ENCODE measurements around the gene ABCC5.

The ABCC5 gene

DNA sequence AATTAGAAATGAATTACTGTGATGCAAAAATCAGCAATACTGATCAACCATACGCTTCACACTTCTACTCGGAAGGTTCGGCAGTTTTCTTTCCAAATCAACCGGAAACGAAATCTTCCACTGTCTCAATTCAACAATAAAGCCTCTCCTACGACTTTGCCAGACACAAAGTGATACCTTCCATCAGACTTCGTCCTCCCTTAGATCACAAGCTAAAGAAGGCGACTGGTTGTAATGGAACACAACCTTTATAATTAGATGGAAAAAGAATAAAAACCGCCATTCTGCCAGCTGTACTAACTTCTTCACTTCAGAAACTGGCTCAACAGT, 133.6 kb downstream of the ABCC5 start:
- TF ChIP-seq, protein P1, sequence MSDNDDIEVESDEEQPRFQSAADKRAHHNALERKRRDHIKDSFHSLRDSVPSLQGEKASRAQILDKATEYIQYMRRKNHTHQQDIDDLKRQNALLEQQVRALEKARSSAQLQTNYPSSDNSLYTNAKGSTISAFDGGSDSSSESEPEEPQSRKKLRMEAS (IDR thresholded peaks at IDR 0.05; ENCODE audit: low read depth, low read length) = no peak
- TF ChIP-seq POLR2A (IDR thresholded peaks at IDR 0.05; ENCODE audit: extremely low read depth, insufficient read length) (no peak), MYC (IDR thresholded peaks at IDR 0.05; ENCODE audit: low read depth, low read length) (no peak)
- TF ChIP-seq, protein P2, sequence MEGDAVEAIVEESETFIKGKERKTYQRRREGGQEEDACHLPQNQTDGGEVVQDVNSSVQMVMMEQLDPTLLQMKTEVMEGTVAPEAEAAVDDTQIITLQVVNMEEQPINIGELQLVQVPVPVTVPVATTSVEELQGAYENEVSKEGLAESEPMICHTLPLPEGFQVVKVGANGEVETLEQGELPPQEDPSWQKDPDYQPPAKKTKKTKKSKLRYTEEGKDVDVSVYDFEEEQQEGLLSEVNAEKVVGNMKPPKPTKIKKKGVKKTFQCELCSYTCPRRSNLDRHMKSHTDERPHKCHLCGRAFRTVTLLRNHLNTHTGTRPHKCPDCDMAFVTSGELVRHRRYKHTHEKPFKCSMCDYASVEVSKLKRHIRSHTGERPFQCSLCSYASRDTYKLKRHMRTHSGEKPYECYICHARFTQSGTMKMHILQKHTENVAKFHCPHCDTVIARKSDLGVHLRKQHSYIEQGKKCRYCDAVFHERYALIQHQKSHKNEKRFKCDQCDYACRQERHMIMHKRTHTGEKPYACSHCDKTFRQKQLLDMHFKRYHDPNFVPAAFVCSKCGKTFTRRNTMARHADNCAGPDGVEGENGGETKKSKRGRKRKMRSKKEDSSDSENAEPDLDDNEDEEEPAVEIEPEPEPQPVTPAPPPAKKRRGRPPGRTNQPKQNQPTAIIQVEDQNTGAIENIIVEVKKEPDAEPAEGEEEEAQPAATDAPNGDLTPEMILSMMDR (IDR thresholded peaks at IDR 0.05; ENCODE audit: low read depth, low read length) = no peak
- DNase-seq (ENCODE audit: low read depth) = peak; percentile 47
- H3K4me3 ChIP-seq (ENCODE audit: low read depth, low read length) = peak overlapping the region; percentile 92

DNA sequence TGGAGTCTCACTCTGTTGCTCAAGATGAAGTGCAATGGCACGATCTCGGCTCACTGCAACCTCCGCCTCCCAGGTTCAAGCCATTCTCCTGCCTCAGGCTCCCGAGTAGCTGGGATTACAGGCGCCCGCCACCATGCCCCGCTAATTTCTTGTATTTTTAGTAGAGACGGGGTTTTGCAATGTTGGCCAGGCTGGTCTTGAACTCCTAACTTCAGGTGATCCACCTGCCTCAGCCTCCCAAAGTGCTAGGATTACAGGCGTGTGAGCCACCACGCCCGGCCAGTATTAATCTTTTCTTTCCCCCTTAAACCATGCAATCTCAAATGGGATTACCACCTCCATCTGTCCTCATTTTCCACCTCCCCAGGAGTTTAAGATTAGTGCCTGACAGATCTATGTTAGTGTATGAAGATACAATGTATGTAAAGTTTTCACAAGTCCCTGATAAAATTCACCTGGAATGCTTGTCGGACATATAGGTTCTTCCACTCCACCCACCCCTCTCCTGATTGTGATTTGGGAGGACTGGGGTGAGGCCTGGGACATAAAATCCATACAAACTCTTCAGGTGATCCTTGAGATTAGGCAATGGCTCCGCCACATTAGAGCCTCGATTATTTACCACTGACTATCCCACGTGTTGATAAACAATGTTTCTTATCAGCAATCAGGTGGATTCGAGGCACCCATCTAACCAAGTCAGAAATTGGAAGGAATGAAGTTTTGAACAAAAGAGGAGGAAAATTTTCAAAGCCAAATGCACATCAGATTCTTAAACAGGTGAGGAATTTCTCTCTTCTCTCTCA, 134.2 kb downstream of the ABCC5 start:
- no peak for DNase-seq (ENCODE audit: low read depth)
- peak overlapping the region; percentile 92 for H3K4me3 ChIP-seq (ENCODE audit: low read depth, low read length)
- TF ChIP-seq, protein P1 (IDR thresholded peaks at IDR 0.05; ENCODE audit: low read depth, low read length) = no peak; the same call in 1 of the 2 replicates
- TF ChIP-seq, protein P2 (IDR thresholded peaks at IDR 0.05; ENCODE audit: low read depth, low read length) = no peak
- TF ChIP-seq MYC (IDR thresholded peaks at IDR 0.05; ENCODE audit: low read depth, low read length) (no peak), POLR2A (IDR thresholded peaks at IDR 0.05; ENCODE audit: extremely low read depth, insufficient read length) (no peak)

DNA sequence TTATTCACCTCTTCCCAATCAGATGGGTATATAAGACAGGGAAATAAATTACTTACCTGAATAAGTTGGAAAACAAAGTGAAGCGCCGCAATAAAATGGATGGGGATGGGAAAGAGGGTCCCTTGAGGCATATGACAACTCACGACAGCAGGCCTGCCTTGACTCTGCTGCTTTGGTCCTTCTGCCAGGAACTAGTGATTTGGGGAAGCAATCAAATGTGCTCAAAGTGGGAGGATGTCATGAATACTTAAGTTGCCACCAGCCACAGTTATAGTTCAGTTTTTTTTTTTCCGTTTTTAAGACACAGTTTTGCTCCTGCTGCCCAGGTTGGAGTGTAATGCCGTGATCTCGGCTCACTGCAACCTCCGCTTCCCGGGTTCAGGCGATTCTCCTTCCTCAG, 137.6 kb downstream of the ABCC5 start:
- peak; percentile 74 for DNase-seq (ENCODE audit: low read depth)
- H3K4me3 ChIP-seq (ENCODE audit: low read depth, low read length) = no peak overlapping the region
- TF ChIP-seq POLR2A (IDR thresholded peaks at IDR 0.05; ENCODE audit: extremely low read depth, insufficient read length) = no peak
- TF ChIP-seq, protein P1 (IDR thresholded peaks at IDR 0.05; ENCODE audit: low read depth, low read length) = no peak
- TF ChIP-seq, protein P2 (IDR thresholded peaks at IDR 0.05; ENCODE audit: low read depth, low read length) = no peak
- no peak for TF ChIP-seq MYC (IDR thresholded peaks at IDR 0.05; ENCODE audit: low read depth, low read length)

DNA sequence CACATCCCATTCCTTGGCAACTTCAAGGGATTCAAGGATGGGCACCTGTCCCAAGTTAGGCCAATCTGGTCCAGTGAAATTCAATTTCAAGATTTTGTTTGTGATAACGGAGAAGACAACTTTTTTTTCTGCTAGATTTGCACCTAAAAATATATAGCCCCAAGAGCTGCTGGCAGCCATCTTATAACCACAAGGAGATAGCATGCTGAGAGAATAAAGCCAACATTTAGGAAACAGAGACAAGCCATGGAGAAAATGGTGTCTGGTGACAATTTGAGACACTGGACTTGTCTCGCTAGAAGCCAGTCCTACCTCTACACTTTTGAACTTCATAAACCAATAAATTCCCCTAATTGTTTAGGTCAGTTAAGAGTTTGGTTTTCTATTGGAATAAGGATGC, 138.4 kb downstream of the ABCC5 start:
- no peak for DNase-seq (ENCODE audit: low read depth)
- peak overlapping the region; percentile 21 for H3K4me3 ChIP-seq (ENCODE audit: low read depth, low read length)
- TF ChIP-seq, protein P2 (IDR thresholded peaks at IDR 0.05; ENCODE audit: low read depth, low read length) = no peak
- no peak for TF ChIP-seq POLR2A (IDR thresholded peaks at IDR 0.05; ENCODE audit: extremely low read depth, insufficient read length)
- no peak for TF ChIP-seq MYC (IDR thresholded peaks at IDR 0.05; ENCODE audit: low read depth, low read length)
- TF ChIP-seq, protein P1 (IDR thresholded peaks at IDR 0.05; ENCODE audit: low read depth, low read length) = no peak

DNA sequence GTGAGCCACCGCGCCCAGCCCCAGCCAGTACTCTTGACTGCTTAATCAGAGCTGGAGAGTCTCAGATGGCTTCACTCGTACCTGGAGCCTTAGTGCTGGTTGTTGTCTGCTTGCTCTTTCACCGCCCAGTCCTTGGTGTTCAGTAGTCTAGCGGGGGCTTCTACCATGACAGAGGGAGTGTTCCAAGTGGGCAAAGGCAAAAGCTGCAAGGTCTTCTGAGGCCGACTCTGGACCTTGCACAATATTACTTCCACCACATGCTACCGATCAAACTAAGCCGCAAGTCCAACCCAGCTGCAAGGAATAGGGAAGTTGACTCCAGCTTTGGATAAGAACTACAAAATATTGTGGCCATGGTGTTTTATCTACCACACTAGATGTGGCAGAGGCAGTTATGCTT, 139.6 kb downstream of the ABCC5 start:
- H3K4me3 ChIP-seq (ENCODE audit: low read depth, low read length) = peak overlapping the region; percentile 37
- TF ChIP-seq, protein P2 (IDR thresholded peaks at IDR 0.05; ENCODE audit: low read depth, low read length) = no peak
- peak; percentile 12 for TF ChIP-seq POLR2A (IDR thresholded peaks at IDR 0.05; ENCODE audit: extremely low read depth, insufficient read length)
- TF ChIP-seq MYC (IDR thresholded peaks at IDR 0.05; ENCODE audit: low read depth, low read length) = peak; percentile 91
- TF ChIP-seq, protein P1 (IDR thresholded peaks at IDR 0.05; ENCODE audit: low read depth, low read length) = peak; percentile 66
- peak; percentile 97 for DNase-seq (ENCODE audit: low read depth)

DNA sequence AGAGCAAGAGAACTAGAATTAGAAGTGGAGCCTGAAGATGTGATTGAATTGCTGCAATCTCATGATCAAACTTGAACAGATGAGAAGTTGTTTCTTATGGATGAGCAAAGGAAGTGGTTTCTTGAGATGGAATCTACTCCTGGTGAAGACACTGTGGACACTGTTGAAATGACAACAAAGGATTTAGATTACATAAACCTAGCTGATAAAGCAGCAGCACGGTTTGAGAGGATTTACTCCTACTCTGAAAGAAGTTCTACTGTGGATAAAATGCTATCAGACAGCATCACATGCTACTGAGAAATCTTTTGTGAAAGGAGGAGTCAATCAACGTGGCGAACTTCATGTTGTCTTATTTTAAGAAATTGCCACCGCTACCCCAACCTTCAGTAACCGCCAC, 140.5 kb downstream of the ABCC5 start:
- DNase-seq (ENCODE audit: low read depth) = peak; percentile 55
- peak overlapping the region; percentile 37 for H3K4me3 ChIP-seq (ENCODE audit: low read depth, low read length)

Measured in NB4 (cell line).